Measurements from ENCODE around the gene ATF7. TPM values are rescaled to one million over a fixed set of nuclear protein-coding genes. Genes with fewer than 3 reads are reported as not detected.

ATF7 gene
- total and polyA plus RNA-seq, 2 experiments from 2014 or later, result 12.8 to 21.5 TPM

- Histone ChIP-seq H3K27me3 (replicated peaks; ENCODE audit: insufficient read depth) (no peaks in the 10 kb centered on the region), H3K9me3 (ENCODE audit: low read depth) (no peaks in the 10 kb centered on the region), H2AFZ (peak overlapping the region; percentile 58), H4K20me1 (ENCODE audit: insufficient read depth) (no peaks in the 10 kb centered on the region), H3K9me2 (ENCODE audit: insufficient read depth) (no peaks in the 10 kb centered on the region), H3K4me1 (ENCODE audit: insufficient read depth) (peaks cover 25% of the 10 kb centered on the region), H3K79me2 (ENCODE audit: insufficient read depth) (no peaks in the 10 kb centered on the region), H3K27ac (peak overlapping the region; percentile 88), H3K4me3 (peak overlapping the region; percentile 23), H3K4me2 (ENCODE audit: unreplicated experiment) (peak overlapping the region; percentile 66), H3F3A (ENCODE audit: insufficient read depth) (peaks cover 28% of the 10 kb centered on the region), H3K36me3 (ENCODE audit: low read depth) (peaks cover 3% of the 10 kb centered on the region; the same call in 1 of the 2 replicates), H3K9ac (peak overlapping the region; percentile 59)
- DNase-seq, result no peak
- TF ChIP-seq EZH2 (IDR thresholded peaks at IDR 0.05; ENCODE audit: insufficient read depth, poor library complexity, severe bottlenecking), result no peak
- TF ChIP-seq EZH2phosphoT487 (IDR thresholded peaks at IDR 0.05; ENCODE audit: insufficient read depth, low read depth), result no peak
- 37 to 38% methylated on average over 2 of the region's 2 CpGs for WGBS, 2 experiments (ENCODE audit: low coverage in 1 of 2, low lambda C conversion rate in 2 of 2, missing lambda C conversion rate in 2 of 2)
- in situ Hi-C loops (cut with MboI), result no loop called here
Measured at GRCh38 chr12:53659571-53659981, 33.4 kb upstream of the ATF7 start.

- Histone ChIP-seq H3K9ac (peak overlapping the region; percentile 59), H3K36me3 (ENCODE audit: low read depth) (no peaks in the 10 kb centered on the region), H3K9me2 (ENCODE audit: insufficient read depth) (no peaks in the 10 kb centered on the region), H3K79me2 (ENCODE audit: insufficient read depth) (no peaks in the 10 kb centered on the region), H3K27me3 (replicated peaks; ENCODE audit: insufficient read depth) (no peaks in the 10 kb centered on the region), H3K4me3 (peak overlapping the region; percentile 23), H3K9me3 (ENCODE audit: low read depth) (no peaks in the 10 kb centered on the region), H3K27ac (peak overlapping the region; percentile 88), H3K4me1 (ENCODE audit: insufficient read depth) (peaks cover 25% of the 10 kb centered on the region), H4K20me1 (ENCODE audit: insufficient read depth) (no peaks in the 10 kb centered on the region), H3K4me2 (ENCODE audit: unreplicated experiment) (peak overlapping the region; percentile 66), H2AFZ (peak overlapping the region; percentile 58), H3F3A (ENCODE audit: insufficient read depth) (peaks cover 28% of the 10 kb centered on the region)
- no peak for TF ChIP-seq EZH2 (IDR thresholded peaks at IDR 0.05; ENCODE audit: insufficient read depth, poor library complexity, severe bottlenecking)
- TF ChIP-seq EZH2phosphoT487 (IDR thresholded peaks at IDR 0.05; ENCODE audit: insufficient read depth, low read depth), result no peak
- in situ Hi-C loops (cut with MboI), result no loop called here
- peak; percentile 79 for DNase-seq
- WGBS, 2 experiments (ENCODE audit: low coverage in 1 of 2, low lambda C conversion rate in 2 of 2, missing lambda C conversion rate in 2 of 2), result 24 to 25% methylated on average over 3 of the region's 3 CpGs
Measured at GRCh38 chr12:53659011-53659551, 32.9 kb upstream of the ATF7 start.

GRCh38 chr12:53657041-53657440 is 30.9 kb upstream of the ATF7 start:
- Histone ChIP-seq H3K36me3 (ENCODE audit: low read depth) (no peaks in the 10 kb centered on the region), H3K79me2 (ENCODE audit: insufficient read depth) (no peaks in the 10 kb centered on the region), H3K27me3 (replicated peaks; ENCODE audit: insufficient read depth) (no peaks in the 10 kb centered on the region), H3K9me2 (ENCODE audit: insufficient read depth) (no peaks in the 10 kb centered on the region), H2AFZ (no peak overlapping the region), H3K4me1 (ENCODE audit: insufficient read depth) (peaks cover 25% of the 10 kb centered on the region), H3F3A (ENCODE audit: insufficient read depth) (peaks cover 28% of the 10 kb centered on the region), H3K4me2 (ENCODE audit: unreplicated experiment) (no peak overlapping the region), H3K27ac (no peak overlapping the region), H3K9me3 (ENCODE audit: low read depth) (no peaks in the 10 kb centered on the region), H3K9ac (no peak overlapping the region), H3K4me3 (no peak overlapping the region), H4K20me1 (ENCODE audit: insufficient read depth) (no peaks in the 10 kb centered on the region)
- 73 to 78% methylated on average over 4 of the region's 4 CpGs for WGBS, 2 experiments (ENCODE audit: low coverage in 1 of 2, low lambda C conversion rate in 2 of 2, missing lambda C conversion rate in 2 of 2)
- TF ChIP-seq EZH2phosphoT487 (IDR thresholded peaks at IDR 0.05; ENCODE audit: insufficient read depth, low read depth) (no peak), EZH2 (IDR thresholded peaks at IDR 0.05; ENCODE audit: insufficient read depth, poor library complexity, severe bottlenecking) (no peak)
- in situ Hi-C loops (cut with MboI), result no loop called here
- DNase-seq, result no peak

GRCh38 chr12:53653595-53653994 is 27.4 kb upstream of the ATF7 start:
- Histone ChIP-seq H3K9me3 (ENCODE audit: low read depth) (no peaks in the 10 kb centered on the region), H3K27me3 (replicated peaks; ENCODE audit: insufficient read depth) (no peaks in the 10 kb centered on the region), H3K4me1 (ENCODE audit: insufficient read depth) (peaks cover 5% of the 10 kb centered on the region), H3K36me3 (ENCODE audit: low read depth) (no peaks in the 10 kb centered on the region), H3K4me2 (ENCODE audit: unreplicated experiment) (no peak overlapping the region), H3K9ac (no peak overlapping the region), H4K20me1 (ENCODE audit: insufficient read depth) (no peaks in the 10 kb centered on the region), H3K9me2 (ENCODE audit: insufficient read depth) (no peaks in the 10 kb centered on the region), H2AFZ (no peak overlapping the region), H3K79me2 (ENCODE audit: insufficient read depth) (no peaks in the 10 kb centered on the region), H3F3A (ENCODE audit: insufficient read depth) (peaks cover 4% of the 10 kb centered on the region; the same call in 1 of the 2 replicates), H3K4me3 (no peak overlapping the region), H3K27ac (no peak overlapping the region)
- in situ Hi-C loops (cut with MboI), result no loop called here
- DNase-seq, result no peak
- WGBS, 2 experiments (ENCODE audit: low coverage in 1 of 2, low lambda C conversion rate in 2 of 2, missing lambda C conversion rate in 2 of 2), result 98 to 99% methylated on average over 2 of the region's 2 CpGs
- TF ChIP-seq EZH2 (IDR thresholded peaks at IDR 0.05; ENCODE audit: insufficient read depth, poor library complexity, severe bottlenecking), result no peak
- TF ChIP-seq EZH2phosphoT487 (IDR thresholded peaks at IDR 0.05; ENCODE audit: insufficient read depth, low read depth), result no peak

Data from GM23248 (cell line).